HG03469 (cell line): ENCODE data around the gene EBF4.

ENCODE experiments used
- ATAC-seq: cut with Tn5 transposase; IDR thresholded peaks from one replicate; pipeline ENCODE4 v1.9.1; 2021; ENCODE audit warnings: mild to moderate bottlenecking, moderate library complexity, moderate number of reproducible peaks; ENCODE audit not compliant: unreplicated experiment

The EBF4 gene

DNA sequence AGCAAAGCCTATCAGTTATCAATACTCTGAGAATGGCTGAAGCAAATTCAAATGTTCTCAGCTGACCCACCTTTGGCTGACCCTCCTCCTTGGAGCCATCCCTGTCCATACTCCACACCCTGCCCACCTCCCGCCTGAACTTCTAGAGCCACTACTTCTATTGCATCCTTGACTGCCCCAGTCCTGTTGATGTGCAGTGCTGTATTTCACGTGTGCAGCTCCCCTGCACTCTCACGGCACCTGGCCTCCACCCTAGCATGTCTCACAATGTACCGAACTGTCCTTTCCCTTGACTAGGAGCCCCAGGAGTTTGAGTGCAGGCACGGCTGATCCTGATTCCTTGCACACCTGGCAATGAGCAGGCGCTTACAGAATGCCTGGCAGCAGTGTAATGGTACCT lies 100.9 kb downstream of the EBF4 start:
- ATAC-seq: no peak

- ATAC-seq: no peak
These were observed 101.7 kb downstream of the EBF4 start for GRCh38 chr20:2794202-2794748.

DNA sequence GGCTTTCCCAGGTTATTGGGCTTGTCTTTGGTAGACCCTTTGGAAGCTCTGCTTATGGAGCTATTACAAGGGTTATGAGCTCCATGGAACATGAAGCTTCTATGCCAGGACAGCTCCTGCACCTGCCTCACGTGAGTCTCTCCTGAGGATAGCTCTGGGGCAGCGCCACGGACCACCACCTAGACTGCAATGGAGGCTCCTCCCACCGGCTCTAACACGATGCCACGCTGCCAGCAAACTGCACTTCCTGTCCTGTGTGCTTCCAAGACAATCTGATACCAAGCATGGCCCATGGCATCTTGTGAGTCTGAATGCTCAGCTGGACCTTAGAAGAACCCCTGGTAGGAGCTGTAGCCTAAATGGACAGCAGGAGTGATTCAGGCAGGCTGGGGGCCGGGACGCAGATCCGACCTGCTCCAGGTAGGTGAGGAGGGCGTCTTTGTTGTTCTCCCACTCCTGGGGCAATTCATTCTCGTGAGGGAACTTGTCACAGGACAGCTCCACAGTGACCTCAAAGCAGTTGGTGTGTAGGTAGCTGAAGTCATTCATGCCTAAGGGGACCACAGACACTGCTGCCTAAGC lies 102.4 kb downstream of the EBF4 start:
- ATAC-seq: no peak

- ATAC-seq: no peak
These were observed 102.9 kb downstream of the EBF4 start for GRCh38 chr20:2795451-2795850.

DNA sequence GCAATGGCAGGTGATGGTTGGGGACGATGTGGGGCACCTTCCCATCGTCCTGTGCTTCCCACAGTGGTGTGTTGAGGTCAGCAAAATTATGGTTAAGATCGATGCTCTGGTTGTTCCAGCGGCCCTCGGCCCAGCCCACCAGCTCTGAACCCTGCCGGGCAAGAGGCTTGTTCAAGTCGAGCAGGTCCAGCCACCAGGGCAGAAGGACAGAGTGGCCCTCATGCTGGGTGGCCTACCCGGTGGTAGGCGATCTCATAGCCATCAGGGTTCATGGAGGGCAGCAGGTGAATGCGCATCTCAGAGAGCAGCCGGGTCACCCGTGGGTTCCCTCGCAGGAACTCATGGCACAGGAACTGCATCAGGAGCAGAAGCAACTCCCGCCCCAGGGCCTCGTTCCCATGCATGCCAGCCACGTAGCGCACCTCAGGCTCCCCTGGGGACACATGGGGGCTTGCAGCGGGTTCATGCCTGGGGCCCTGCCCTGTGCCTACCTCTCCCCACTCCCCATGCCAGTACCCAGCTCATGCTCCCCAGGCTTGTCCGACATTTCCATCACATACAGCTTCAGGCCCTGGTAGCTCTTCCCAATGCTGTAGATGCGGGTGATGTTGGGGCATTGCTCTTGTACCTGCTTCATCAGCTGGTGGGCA lies 103.6 kb downstream of the EBF4 start:
- no peak for ATAC-seq

DNA sequence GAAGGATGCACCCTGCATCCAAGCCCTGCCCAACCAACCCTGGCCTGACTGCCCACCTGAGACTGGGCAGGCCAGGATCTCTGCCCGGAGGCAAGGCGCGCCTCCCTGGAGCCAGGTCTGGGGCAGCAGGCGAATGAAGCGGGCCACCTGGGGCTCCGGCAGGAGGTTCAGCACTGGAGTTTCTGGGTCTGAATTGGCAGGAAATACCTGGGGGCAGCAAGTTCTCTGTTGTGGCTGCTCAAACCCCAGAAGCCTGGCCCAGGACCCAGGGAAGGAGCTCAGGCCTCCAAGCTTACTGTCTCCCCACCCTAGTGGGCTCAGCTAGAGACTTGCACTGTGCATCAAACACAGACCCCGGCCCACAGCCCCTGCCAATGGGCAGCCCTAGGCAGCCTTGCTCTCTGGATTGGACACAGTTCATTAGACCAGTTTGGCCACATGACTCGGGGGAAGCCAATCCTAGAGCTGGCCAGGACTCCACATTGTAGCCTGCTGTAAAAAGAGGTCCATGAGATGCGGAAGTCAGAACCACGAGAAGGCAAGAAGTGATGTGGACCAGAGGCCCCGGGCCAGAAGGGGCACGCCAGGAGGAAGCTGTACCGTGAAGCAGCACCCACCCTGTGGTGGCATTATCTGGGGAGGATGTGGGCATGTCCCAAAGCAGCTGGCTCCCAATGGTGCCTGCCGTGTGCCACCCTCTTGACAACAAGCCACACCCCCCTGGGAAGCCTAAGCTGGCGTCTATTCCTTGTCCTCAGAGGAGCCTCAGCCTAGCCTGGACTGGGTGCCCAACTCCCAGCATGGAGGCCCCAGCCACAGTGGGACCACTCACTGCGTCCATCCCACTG lies 104.8 kb downstream of the EBF4 start:
- no peak for ATAC-seq

DNA sequence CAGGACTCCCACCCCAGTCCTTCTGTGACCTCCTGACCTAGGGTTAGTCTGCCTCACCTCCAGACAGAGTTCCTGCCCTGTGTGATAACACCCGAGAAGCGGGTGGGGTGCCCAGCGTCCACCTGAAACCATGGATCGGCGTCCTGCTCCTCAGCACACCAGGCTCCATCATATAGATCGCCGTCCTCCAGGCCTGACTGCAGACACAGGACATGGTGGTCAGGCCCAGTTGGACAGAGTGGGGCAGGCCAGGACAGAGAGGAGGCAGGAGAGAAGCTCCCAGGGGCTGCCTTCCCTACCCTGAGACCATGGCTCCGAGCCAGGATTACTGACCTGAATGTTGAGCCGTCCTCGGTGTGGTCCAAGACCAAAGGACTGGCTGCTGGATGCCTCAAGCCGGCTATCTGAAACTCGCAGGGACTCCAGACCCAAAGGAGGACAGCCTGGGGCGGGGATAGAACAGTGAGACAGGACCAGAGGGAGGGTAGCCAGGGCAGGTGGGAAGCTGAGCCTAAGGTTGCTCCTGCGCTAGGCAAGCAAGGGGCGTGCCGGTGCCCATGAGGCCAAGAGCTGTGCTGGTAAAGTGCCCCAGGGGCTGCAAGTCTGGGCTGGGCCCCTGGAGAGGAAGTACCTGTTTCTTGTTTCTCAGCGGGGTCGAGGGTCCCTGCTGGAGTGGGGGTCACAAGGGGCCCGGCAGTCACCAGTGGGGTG lies 105.7 kb downstream of the EBF4 start:
- no peak for ATAC-seq

DNA sequence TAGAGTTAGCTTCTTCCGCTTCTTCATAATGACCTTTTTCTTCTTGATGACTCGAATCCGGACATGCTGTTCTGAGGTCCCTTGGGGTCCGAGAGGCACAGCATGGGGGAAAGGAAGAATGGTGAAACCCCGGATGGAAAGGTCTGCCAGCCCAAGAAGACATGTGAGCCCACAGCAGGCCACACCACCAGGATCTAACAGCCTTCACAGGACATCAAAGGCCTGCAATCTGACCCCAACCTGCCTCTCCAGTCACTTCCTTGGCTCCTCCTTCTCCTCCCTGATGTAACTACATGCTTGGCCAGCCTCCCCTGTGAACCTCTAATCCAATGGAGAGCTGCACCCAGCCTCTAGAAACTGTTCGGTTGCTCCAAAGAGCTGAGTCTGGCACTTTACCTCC lies 106.2 kb downstream of the EBF4 start:
- ATAC-seq: no peak

DNA sequence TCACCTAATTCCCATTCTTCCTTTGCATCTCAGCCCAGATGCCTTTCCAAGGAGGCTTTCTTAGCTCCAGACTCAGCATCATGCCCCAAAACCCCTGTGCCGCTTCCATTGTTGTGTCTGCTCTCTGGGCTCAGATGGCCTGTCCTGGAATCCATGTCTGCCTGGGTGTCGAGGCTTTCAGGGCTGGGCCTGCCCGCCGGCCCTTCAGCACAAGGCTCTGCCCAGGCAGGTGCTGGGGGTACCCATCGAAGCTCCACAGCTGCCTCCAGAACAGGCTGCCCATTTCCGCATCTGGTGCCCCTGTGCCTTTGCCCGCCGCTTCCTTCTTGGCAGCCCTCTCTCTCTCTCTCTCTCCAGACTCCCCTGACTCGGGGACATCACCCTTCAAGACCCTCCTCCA lies 106.7 kb downstream of the EBF4 start:
- ATAC-seq: no peak

- ATAC-seq: no peak
These were observed 107.3 kb downstream of the EBF4 start for GRCh38 chr20:2799688-2800520.

DNA sequence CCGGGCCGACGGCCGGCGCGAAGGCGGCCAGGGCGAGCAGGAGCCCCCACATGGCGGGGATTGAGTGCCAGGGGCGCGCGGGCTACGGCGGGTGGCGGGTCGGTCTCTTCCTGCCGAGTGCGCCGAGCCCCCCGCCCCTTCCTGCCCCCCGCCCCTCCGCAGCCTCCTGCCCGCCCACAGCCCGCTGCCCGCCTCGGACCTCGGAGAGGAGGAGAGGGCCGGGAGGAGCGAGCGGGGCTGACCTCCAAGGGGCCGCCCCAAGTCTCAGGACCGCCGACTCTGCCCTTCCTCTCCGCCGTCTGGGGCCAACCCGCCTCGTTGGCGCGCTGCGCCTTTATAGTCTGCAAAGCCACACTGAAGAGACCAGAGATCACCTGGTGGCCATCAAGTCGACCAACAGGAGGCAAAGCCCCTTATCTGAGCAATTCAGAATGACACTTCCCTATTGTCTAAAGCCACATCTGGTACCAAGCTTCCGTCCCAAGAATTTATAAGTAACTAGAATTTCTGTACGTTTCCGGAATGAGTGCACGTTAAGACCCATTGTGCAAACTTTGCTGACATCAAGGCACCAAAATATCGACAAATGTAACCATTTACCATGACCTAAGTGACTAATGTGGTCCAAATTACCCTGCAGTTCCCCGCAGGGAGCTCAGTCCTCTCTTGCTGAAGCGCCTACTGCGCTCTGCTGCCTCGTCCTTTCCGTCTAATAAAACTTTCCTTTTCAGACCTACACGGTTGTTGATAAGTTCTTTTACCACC lies 108.1 kb downstream of the EBF4 start, which contains the start of gene CPXM1:
TSS of gene CPXM1 (minus strand) at position 107 of the 765 bp plus-strand sequence. CDS start at position 52, 55 bp downstream.
- ATAC-seq: no peak

- no peak for ATAC-seq
These were observed 108.7 kb downstream of the EBF4 start for GRCh38 chr20:2801286-2801728.

DNA sequence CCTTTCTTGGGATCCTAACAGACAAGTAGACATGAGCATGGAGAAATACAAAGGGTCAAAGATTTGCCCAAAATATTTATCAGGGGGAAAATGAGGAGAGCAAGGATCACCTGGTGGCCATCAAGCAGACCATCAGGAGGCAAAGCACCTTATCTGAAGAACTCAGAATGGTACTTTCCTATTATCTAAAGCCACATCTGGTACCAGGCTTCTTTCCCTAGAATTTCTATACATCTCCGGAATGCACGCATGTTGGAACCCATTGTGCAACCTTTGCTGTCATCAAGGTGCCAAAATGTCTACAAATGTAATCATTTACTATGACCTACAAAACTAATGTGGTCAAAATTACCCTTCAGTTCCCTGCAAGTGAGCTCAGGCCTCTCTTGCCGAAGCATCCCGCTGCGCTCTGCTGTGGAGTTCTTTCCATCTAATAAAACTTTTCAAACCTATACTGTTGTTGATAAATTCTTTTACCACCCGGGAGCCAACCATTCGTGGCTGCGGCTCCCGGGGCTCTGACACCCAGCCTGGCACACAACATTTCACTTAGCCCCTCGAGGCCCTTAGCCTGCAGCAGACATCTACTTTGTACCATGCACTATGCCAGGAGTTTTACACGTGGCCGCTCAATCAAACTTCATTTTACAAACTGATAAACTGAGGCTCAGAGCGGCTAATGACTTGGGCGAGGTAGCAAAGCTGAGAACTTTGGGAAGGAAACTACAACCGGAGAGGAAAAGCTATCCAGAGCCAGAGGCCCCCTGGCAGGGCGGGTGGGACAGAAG lies 111.7 kb downstream of the EBF4 start:
- no peak for ATAC-seq

DNA sequence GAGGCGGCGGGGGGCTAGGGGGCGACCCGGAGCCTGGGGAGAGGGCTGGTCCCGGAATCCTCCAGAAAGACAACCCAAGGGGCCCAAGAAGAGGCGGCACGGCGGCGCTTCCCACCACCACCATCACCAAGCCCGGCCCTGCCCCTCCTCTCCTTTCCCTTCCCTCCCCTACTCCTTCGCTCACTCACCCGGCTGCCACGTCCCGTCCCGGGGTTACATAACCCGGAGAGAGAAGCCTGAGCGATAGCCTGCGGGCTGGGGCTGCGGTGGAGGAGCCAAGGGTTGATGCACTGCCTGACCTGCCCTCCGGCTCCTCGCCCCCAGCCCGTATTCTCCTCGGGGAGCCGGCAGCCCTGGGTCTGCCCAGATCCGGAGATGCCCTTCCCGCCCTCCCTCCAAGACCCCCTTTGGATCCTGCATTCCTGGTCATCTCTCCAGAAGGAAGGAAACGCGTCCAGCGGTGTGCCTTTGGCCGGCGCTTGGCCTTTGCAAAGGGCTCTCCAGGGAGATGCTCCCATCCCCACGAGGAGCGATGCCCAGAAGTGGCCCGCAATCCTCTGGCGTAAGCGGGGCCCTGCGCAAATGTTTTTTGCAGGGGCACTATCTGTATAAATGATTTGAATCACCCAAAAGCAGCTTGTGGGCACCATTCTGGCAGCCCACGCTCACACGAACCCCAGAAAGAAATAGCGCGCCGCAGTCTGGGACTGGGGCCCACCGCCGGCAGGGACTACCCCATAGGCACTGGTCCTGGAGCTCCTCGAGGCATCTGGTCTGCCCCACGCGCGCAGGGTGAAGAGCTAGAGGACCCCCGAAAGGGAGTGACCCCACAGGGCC lies 112.5 kb downstream of the EBF4 start:
- ATAC-seq: no peak

GRCh38 chr20:2805689-2806350 lies 113.2 kb downstream of the EBF4 start:
- no peak for ATAC-seq

DNA sequence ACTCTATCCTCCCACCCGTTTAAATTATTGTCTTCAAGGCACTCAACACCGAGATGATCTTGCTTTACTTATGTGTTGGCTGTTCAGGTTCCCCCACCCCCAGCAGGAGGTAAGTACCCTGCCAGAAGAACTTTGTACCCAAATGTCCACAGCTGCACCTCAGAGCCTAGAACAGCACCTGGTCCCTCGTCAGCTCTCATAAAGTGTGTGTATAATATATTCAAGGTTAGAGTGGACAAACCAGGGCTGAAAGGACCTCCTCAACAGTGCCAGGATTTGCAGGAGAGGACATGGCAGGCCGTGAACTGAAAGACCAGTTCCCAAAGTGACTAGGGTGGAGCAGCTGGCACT lies 113.7 kb downstream of the EBF4 start:
- ATAC-seq: no peak

DNA sequence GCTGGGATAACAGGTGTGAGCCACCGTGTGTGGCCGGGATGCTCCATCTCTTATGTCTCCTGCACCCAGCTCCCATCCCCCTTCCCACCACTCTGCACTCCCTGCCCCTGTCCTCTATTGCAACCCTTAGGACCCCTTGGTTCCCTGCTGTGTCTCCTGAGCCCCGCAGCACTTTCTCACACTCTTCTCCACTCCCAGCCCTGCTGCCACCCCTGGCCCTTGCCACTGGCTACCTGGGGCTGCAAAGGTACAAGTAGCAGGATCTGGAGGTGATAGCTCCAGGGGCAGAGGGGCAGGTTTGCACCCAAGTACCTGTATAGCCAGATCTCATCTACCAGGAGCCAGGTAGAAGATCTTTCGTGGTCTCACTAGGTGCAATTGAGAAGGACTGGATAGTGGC lies 114.4 kb downstream of the EBF4 start:
- ATAC-seq: no peak
